ENCODE measurements around the gene RXRB.
"Not testable (repeated sequence)": the region's sequence is repeated elsewhere in the genome, so short reads cannot be mapped to it uniquely, and the experiment has no call there.

Gene RXRB
- 102 to 106 reads per million in 2 donors for total RNA-seq

DNA sequence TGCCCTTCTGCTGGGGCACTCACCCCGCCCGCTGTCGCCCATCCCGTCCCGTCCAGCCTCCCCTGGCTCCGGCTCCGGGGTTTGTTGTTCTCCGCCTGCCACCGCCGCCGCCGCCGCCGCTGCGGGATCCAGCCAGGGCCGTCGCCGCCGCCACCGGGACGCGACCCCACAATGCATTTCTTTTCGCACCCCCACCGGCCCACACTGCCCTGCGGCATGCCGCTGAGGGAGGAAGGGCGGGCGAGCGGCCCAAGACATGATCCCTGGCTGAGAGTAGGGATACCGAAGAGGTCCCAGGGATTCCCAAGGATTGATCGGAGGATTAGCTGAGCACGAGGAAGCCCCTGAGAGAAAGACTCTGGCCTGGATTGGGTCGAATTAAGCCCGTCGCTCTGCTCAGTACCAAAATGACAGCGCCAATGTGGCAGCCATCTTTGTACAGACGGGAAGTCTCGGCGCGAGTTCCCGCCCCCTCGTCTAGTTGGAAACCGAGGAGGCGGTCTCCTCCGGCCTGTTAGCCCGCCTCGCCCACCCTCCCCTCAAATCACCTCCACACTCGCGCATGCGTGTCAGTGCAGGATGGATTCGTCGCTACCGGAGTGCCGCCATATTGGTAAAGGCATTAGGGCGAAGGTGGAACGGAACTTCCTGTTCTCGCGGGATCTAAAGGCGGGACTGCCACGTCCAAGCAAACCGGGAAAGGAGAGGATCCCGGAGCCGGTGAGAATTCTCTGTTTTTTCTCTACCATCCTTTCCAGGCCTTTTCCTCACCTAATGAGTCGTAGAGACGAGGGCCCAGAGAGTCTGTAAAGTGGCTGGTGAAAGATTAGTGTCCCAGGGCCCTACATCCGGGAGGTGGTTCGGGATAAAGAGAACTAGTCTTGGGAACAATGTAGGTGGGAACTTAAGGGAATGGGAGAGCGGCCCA is at the start of gene RXRB, which contains the start of gene SLC39A7:
TSS of gene RXRB (minus strand) at position 447 of the 928 bp plus-strand sequence. CDS start at position 258, 189 bp downstream.
TSS of gene SLC39A7 (plus strand) at position 649 of the 928 bp plus-strand sequence. CDS start 379 bp downstream, outside the sequence.
- DNase-seq = peak; percentile 78

DNA sequence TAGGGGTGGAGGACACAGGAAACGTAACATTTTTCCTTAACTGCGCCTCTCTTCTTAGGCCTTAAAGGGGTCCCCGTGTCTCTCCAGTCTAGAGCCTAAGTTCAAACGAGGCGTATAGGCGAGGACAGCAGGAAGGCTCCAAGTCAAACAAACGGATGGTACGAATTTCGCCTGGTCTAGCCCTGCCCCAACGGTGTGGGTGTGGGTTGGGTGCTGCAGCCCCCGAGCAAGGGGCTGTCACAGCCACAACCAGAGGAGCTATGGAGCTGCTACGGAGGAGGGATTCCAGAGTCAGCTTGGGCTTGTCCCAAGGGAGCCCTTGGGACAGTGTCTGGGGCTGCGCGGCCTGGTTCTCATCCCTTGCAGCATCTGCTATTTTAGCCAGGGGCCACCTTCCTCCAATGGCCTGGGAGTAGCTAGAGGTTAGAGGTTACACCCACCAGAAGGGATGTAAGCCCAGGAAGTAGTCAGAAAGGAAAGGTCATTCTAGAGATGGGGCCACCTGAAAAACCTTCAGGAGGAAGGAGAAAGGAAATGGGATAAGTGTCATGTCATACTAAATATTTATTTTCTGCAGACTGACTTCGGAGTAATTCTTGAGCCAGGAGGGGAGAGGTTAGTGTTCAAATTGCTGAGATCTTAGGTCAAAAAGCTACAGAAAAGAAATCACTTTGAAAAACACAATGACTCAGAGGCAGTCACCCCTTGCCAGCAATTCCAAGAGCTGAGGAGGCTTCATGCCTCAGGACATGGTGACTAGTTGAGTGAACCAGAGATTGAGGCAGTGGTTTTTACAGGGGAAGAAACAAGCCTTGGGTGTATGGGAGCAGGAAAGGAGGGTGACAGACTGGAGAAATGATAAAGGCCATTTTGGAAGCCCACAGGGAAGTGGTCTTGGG is 49.5 kb upstream of the RXRB start:
- no peak for DNase-seq

DNA sequence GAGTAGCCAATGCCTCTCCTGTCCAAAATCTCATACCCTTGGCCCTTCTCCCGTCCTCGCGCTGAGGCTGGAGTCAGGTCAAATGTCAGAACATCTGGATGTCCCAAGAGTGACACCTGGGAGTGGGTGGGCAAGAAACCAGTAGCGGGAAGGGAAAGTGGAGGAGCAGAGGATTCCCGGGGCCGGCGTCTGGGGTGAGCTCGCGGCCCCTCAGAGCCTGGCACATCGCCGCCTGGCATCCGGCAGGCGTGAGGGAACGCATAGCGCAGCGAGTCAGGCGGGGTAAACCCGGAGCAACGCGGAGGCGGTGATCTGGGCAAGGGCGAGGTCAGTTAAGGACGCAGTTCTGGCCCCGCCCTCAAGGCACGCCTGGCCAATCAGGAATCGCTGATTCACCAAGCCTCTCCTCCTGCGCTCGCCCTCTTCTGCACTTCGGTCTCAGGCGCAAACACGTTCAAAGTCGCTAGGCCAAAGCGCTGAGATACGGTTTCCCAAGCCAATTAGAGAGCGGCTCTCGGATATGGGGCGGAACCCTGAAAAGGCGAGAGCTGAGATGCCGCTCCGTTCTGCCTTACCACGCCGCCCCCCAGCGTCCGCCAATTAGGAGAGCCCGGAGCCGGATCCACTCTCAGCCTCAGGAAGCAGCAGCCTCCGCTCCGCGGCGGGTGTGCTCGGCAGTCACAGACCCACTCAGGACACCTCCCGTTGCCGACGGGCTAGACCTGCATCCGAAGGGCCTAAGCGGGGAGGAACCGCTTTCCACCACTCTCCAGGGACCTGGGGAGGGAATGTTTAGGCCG is 48.7 kb upstream of the RXRB start:
- peak; percentile 83 for DNase-seq

DNA sequence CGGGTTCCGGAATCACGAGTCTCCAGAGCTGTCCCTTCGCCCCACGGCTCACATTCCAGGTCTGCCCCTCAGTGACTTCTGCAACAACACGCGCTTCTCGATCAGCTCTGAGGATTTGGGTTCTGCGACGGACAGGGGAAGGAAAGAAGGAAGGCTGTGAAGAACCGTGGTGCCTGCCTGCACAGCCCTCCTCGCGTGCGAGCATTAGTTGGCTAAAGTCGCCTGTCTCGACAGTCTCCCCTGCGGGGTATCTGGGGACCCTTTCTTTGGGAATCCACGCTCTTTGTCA is 48.1 kb upstream of the RXRB start:
- no peak for DNase-seq

DNA sequence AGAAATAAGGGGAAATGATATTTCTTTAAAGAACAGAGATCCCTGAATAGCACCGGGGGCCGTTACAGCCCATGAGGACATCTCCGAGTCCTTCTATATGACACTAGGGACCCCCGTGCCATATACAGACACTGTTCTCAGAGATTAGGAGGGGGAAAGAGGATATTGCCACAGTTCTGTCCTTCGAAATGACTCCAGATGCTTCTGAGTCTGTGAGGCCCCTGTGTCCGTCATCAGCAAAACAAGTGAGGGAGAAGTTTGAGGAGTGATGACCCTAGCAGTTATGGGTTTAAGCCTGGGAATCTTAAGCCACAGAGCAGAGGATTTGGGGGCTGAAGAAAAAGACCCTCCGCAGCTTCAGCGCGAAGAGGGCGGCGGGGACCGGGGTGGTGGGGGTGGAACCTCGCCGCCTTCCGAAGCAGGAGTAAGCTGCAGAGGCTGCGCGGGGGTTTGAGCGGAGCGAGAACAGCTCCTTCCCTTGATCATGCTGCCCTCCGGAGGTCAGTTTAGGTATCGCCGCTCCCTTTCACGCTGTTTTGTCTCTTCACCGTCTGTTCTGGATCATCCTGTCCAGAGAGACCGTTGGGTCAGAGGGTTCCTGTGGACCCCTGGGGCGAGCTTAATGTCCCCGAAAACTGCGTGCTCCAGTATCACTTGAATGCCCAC is 47.6 kb upstream of the RXRB start:
- DNase-seq = peak; percentile 39

DNA sequence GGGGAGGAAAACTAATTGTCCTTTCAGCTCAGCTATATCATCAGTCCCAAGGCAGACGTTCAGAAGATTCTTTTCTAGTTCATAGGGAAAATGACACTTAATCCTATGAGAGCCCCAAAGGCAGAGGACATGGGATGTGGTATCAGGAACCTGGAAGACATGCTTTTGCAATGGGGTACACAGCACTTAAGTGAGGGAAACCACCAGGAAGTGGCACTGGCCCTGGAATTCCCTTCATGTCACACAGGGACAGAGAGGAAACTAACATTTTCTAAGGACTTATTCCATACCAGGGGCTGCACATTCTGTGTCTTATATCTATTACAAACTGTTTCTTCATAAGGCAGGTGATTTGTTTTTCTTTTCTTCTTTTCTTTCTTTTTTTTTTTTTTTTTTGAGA is 43.0 kb upstream of the RXRB start:
- no peak for DNase-seq

DNA sequence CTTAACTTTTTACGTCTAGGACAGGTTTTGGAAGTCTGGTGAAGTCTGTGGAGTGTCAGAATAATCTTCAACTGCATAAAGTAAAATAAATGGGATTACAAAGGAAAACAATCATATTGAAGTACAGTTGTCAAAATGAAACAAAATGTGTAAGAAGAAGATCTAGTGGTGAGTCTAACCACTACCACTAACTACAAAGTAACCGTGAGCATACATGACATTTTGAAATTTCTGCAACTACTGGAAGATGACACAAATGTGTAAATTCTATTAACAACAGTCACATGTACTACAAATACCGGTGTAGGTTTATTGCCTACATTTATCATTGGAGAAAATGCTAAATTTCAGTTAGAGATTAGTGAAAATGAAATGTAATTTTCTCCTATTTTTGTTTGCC is 41.5 kb upstream of the RXRB start:
- no peak for DNase-seq

DNA sequence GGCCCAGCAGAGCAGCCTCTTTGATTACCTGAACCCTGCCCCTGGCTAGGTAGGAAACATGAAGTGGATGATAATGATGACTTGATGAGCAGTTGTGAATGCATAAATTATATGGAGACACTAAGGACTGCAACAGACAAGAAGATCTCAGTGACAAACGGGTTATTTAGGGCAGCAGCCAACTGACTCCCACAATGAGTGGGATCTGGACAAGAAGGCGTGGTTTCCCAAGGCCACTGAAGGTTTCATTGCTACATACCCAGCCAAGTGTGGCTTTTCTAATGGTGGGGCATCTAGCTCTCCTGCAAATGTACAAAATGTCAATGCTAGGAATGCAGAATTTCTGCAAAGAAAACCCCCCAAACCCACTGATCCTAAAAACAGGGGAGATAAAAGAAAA is 37.3 kb upstream of the RXRB start:
- DNase-seq = no peak

DNA sequence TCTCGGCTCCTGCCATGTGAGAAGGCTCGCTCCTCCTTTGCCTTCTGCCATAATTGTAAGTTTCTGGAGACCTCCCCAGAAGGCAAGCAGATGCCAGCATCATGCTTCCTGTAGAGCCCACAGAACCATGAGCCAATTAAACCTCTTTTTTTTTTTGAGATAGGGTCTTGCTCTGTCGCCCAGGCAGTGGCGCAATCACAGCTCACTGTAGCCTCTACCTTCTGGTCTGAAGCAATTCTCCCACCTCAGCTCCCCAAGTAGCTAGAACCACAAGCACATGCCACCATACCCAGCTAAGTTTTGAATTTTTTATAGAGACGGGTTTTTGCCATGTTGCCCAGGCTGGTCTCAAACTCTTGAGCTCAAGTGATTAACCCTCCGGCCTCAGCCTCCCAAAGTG is 36.4 kb upstream of the RXRB start:
- no peak for DNase-seq

DNA sequence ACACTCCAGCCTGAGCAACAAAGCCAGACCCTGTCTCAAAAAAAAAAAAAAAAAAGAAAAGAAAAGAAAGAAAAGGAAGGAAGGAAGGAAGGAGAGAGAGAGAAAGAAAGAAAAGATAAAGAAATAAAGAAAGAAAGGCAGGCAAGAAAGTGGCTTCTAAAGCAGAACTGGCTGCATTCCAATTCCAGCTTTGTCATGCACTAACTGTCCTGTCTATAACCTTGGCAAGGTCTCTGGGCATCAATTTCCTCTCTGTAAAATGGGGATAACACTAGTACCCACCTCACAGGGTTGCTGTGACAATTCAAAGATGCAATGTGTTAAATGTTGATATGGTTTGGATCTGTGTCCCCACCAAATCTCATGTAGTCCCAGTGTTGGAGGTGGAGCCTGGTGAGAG is 35.9 kb upstream of the RXRB start:
- DNase-seq = no peak

DNA sequence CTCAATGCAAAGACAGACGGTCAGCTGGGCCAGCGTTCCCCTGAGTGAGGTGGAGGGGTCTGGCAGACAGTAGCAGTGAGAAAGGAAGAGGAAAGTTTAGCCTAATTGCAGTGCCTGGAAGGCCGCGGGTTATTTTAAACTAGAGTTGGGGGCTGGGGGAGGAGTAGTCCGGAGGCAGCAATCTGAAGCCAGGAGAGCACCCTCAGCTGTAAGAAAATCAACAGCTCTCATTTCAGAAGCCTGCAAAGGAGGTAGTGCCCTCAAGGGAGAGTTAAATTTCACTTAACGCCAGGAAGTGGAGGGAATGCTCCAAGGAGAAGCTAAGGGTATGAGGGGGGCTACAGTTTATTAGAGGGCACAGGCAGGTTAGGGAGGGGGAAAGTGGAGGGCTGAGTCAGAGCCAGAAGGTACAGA is 34.8 kb upstream of the RXRB start:
- no peak for DNase-seq

DNA sequence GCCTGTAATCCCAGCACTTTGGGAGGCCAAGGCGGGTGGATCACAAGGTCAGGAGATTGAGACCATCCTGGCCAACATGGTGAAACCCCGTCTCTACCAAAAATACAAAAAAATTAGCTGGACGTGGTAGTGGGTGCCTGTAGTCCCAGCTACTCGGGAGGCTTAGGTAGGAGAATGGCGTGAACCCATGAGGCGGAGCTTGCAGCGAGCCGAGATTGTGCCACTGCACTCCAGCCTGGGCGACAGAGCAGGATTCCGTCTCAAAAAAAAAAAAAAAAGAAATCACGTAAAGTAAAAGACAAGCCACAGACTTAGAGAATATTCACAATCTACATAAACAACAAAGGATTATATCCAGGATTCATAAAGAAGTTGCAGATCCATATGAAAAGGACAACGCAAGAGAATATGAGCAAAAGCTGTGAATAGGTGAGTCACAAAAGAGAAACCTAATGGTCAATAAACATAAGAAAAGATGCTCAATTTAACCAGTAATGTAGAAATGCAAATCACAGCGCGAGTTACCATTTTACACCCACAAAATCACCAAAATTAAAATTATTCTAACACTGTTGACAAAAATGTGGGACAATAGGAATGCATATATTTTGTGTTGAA is 26.1 kb upstream of the RXRB start:
- DNase-seq = not testable (repeated sequence)

DNA sequence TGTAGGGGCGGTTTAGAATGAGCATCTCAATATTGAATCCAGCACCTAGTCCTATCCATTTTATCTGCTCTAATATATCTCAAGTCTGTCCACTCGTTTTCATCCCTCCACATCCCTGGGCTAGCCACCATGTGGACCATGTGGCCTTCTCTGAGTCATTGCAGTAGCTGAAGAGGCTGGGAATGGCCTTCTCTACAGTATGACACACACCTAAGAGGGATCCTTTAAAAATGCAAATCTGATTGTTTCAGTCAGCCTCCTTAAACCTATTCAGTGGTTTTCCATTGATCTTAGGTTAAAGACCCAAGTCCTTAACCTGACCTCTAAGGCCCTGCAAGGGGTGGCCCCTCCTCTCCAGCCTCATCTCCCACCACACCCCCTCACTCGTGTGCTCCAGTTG is 17.2 kb upstream of the RXRB start:
- DNase-seq = no peak

DNA sequence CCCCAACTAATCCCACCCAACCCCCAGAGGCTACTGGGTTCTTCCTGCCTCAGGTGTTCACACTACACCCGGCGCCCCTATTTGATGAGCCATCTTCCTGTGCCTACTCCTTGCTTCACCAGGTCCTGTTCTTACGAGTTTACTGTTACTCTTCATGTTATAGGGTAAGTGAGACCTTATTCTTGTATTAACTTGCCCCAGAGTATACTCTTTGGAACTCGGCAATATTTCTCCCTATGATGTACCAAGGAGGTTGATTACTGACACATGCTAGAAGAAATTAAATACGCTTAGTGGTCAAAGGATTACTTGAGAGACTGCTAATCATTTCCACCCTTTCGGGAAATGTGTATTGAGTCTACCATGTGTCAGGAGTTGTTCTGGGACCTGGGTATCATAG is 16.8 kb upstream of the RXRB start:
- DNase-seq = no peak

DNA sequence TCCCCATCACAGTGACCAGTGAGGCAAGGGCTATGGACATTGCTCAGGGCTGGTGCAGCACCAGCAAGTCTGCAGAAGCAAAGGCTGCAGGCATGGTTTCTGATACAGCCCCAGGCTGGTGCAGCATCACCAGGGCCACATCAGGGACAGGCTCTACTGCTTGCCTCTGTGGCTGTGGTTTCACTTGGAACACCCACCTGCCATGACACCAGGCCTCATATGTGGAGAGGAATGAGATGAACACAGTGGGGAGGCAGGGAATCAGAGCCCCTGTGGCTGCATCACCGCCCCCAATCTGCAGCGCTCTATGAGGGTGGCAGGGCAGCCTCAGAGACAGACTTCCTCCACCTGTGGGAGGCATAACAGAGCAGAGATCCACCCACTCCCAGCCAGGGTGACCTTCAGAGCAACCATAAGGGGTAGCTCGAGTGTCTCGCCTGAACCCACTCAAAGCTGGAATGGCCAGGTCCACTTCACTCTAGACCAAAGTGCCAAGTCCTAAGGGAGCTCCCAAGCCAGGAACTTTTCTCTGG is 15.7 kb upstream of the RXRB start:
- DNase-seq = no peak

DNA sequence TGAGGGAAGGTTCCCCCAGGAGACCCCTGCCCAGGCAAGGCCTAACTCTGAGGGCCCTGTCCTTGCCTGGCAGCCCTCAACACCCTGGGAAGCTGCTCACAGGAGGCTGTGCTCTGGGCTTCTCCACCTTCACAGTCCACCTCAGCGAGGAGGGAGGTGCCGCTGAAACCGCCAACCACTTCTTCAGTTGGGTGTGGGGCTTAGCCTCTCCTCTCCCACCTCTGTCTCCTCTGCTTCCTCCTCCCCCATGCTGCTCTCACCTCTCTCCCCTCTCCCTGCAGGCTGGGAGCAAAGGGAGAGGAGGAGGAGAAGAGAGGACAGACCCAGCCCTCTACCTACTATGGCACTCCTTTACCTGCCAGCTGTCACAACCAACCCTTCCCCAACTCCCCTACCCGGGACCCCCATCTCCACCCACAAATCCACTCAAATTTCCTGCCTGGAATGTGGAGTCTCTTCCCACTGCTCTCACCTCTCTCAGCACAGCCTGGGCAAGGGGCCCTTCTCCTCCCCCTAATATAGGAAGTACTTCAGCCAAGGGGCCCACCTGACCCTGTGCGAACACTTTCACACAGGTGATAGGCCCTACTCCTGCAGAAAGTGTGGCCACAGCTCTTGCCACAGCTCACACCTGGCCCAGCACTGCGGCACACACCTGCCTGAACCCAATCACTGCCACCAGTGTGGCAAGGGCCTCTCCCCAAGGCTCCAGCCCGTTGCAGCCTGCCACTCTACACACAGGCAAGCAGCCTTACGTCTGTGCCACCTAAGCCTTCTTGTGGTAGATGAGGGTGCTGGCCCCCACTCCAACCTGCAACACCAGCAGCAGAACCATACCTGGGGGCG is 15.0 kb upstream of the RXRB start:
- DNase-seq = no peak

DNA sequence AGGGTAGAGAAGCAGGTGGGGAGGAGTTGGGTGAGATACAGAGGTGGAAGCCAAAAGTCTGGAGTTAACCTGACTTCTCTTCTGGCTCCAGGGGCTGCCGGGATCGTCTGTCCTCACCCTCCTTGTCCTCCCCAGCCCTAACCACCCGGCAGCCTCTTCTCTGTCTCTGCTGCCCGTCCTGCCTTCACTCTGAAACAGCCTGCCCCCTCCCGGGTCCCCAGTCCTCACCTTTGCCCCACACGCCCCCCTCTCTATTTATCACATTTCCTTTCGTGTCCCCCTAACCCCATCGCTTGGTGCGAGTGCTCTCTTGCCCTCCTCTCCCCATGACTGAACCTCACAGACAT is 13.5 kb upstream of the RXRB start:
- DNase-seq = no peak

DNA sequence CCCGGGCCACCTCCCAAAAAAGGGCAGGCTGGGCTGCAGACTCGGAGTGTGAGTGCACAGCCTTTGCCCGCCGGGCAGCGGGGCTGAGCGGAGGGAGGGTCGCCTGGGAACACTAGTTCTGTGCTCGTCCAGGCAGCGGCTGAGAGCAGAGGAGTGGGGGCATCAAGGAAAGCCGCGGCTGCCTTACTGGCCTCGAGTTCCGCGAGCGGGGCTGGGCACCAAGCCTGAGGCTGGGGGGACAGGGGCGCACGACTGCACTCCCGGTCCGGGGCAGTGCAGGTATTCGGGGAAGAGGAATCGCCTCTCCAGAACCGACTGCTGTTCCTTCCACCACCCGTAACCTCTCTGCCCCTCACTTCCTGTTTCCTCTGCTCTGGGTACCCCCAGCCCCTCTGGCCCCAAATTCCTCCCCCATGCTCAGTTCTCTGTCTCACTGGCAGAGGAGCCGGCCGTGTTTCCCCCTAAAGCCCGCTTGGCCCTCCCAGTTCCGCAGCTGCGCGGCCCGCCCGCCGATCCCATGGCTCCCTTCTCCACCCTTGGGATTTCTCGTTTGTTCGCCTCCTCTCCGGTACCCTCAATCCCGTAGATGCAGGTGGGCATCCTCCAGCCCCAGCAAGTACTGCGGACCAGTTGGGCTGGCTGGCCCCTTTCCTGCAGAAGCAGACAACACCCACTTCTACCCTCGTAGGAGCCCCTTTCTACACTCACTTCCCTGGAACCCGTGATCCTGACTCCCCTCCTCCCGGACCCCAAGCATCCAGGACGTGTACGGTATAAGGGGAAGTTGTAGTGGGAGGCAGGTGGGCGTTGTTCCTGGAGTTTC is 12.9 kb upstream of the RXRB start:
- no peak for DNase-seq

DNA sequence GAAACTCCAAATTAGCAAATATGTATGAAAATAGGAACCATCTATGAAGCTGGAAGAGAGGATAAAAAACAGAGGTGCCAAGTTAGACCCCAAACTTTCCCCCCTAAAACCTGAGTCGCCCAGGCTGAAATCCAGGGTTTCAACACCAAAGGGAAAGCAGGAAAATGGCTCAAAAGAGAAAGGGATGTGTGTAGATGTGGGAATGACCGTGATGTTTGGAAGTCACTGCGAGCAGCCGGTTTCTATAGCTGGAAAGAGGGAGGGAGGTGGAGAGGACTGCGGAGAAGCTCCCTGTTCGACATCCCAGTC is 12.3 kb upstream of the RXRB start:
- DNase-seq = no peak

Measured in activated gamma-delta T cell (primary cell).